ENCODE measurements around the gene CDC6.

GRCh38 chr17:40323391-40324381 is 36.0 kb downstream of the CDC6 start:
- TF ChIP-seq EZH2 (IDR thresholded peaks at IDR 0.05; ENCODE audit: insufficient read depth, poor library complexity, severe bottlenecking) (no peak), EZH2phosphoT487 (IDR thresholded peaks at IDR 0.05; ENCODE audit: insufficient read depth, low read depth) (no peak)

Measured in GM23248 (cell line).